Subcutaneous abdominal adipose tissue (tissue), 5 donors: ENCODE data around the gene DNTT.

Experiments used
- H3K27ac ChIP-seq: one replicate; pipeline ENCODE4 v1.7.0; 2013; ENCODE audit warnings: low read depth, mild to moderate bottlenecking, inconsistent platforms, low read length, moderate library complexity
- H3K27me3 ChIP-seq, 5 donors: one replicate each; pipeline ENCODE4 v1.7.0; 2013; ENCODE audit warnings: low read length in 5 of 5, inconsistent platforms in 1 of 5; ENCODE audit not compliant: control insufficient read depth in 5 of 5, insufficient read depth in 4 of 5
- H3K36me3 ChIP-seq, 5 donors: one replicate each; pipeline ENCODE4 v1.7.0; 2013; ENCODE audit warnings: low read length in 5 of 5; ENCODE audit not compliant: control insufficient read depth in 5 of 5, insufficient read depth in 5 of 5
- H3K4me1 ChIP-seq, 5 donors: one replicate each; pipeline ENCODE4 v1.7.0; 2013; ENCODE audit warnings: low read length in 5 of 5, mild to moderate bottlenecking in 3 of 5, moderate library complexity in 1 of 5; ENCODE audit not compliant: control insufficient read depth in 5 of 5, insufficient read depth in 5 of 5
- H3K4me3 ChIP-seq, 5 donors: one replicate each; pipeline ENCODE4 v1.7.0; 2013; ENCODE audit warnings: low read length in 5 of 5, low read depth in 1 of 5
- H3K9ac ChIP-seq, 5 donors: one replicate each; pipeline ENCODE4 v1.7.0; 2013; ENCODE audit warnings: low read length in 5 of 5, mild to moderate bottlenecking in 4 of 5, moderate library complexity in 3 of 5
- H3K9me3 ChIP-seq, 5 donors: one replicate each; pipeline ENCODE4 v1.7.0; 2013; ENCODE audit warnings: low read length in 5 of 5; ENCODE audit not compliant: control insufficient read depth in 5 of 5
- donor health status: healthy.
- donor health status: healthy.
- donor health status: healthy.
- donor health status: healthy.
- donor health status: healthy.

Gene DNTT

DNA sequence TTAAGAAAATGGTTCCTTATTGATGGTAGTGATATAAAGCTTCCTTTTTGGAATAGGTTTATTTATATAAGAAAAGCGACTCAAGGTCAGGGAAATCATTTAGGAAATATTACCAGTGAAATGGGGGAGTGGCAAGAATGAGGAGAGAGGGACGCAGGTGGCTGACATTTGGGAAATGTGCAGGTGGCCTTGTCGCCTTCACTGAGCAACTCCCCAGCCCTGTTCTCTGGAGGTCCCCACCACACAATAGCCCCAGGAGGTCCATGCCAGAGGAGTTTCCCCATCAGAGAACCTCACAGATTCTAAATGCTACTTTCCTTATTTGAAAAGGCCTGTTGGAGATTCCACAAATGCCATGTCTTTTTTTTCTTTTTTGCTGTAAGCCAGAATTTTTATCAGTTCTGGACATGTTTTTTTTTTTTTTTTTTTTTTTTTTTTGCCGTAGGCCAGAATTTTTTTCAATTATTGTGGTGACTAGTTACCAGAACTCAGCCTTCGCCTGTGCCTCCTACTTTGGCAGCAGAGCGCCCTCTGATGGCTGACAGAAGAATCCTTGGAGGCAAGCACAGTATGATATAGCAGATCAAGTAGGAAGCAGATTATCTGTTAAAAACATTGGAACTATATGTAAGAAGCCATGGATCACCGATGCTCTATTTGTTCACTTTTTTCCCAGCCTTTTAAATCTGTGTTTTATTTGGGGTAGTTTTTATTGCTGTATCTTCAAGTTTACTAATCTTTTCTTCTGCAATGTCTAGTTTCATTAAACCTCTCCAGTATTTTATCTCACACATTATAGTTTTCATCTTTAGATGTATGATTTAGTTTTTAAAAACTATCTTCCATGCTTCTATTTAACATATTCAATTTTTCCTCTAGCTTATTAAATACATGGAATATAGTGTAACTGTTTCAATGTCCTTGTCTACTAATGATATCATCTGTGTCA lies 36.0 kb downstream of the DNTT start:
- Histone ChIP-seq H3K27ac (no peak overlapping the region), H3K9ac (no peak overlapping the region), H3K27me3 (peaks cover 0 to 3% (median 0%) of the 10 kb centered on the region in 5 donors), H3K36me3 (no peaks in the 10 kb centered on the region), H3K9me3 (no peaks in the 10 kb centered on the region), H3K4me1 (no peaks in the 10 kb centered on the region), H3K4me3 (no peak overlapping the region)

- Histone ChIP-seq H3K9me3 (peaks cover 0 to 8% (median 7%) of the 10 kb centered on the region in 5 donors), H3K27me3 (peaks cover 0 to 2% (median 0%) of the 10 kb centered on the region in 5 donors), H3K9ac (no peak overlapping the region), H3K4me1 (no peaks in the 10 kb centered on the region), H3K27ac (no peak overlapping the region), H3K4me3 (no peak overlapping the region), H3K36me3 (no peaks in the 10 kb centered on the region)
These were observed 37.3 kb downstream of the DNTT start for GRCh38 chr10:96341219-96342182.

DNA sequence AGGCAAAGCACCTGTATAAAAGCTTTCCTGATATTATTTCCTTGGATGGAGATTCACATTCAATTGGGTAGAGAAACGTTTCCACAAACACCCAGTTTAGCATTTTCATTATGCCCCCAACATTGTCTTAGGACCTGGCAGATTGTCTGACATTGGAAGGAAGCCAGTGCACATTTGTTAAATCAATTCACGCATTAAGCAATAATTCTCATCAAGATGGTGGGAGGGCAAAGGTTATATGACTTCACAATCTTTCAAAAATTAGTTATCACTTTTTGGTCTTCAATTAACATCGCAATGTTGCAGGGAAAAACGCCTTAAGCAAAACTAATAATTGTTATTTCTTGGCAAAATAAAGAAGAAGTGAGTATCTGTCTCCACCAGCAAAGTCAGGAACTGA lies 38.2 kb downstream of the DNTT start:
- Histone ChIP-seq H3K4me1 (no peaks in the 10 kb centered on the region), H3K9me3 (peaks cover 0 to 8% (median 7%) of the 10 kb centered on the region in 5 donors), H3K27me3 (peaks cover 0 to 2% (median 0%) of the 10 kb centered on the region in 5 donors), H3K4me3 (no peak overlapping the region), H3K27ac (no peak overlapping the region), H3K36me3 (no peaks in the 10 kb centered on the region), H3K9ac (no peak overlapping the region)

DNA sequence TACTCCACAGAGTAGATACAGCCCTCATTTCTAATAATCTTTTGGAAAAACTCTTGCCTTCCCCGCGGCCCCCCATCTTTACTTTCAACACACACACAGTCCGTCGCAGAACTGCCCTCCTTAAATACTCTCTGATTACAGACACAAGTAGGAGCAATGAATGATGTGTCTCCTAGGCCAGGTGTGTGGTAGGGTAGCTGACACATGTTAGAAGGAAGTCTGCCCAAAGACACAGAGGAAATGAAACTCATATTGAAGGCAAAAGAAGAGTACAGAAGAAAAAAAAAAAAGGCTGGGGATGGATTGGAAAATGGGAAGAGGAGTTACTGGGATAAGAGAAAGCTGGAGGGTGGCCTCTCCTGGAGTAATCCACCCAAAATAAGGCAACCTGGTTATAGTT lies 39.9 kb downstream of the DNTT start:
- Histone ChIP-seq H3K27ac (no peak overlapping the region), H3K27me3 (peaks cover 0 to 2% (median 0%) of the 10 kb centered on the region in 5 donors), H3K36me3 (no peaks in the 10 kb centered on the region), H3K4me3 (no peak overlapping the region), H3K4me1 (no peaks in the 10 kb centered on the region), H3K9me3 (peaks cover 0 to 8% (median 7%) of the 10 kb centered on the region in 5 donors), H3K9ac (no peak overlapping the region)

- no peak overlapping the region for H3K9ac ChIP-seq
- no peaks in the 10 kb centered on the region for H3K4me1 ChIP-seq
- peaks cover 0 to 8% (median 7%) of the 10 kb centered on the region in 5 donors for H3K9me3 ChIP-seq
- H3K27ac ChIP-seq = no peak overlapping the region
- no peak overlapping the region for H3K4me3 ChIP-seq
- H3K36me3 ChIP-seq = no peaks in the 10 kb centered on the region
- H3K27me3 ChIP-seq = peaks cover 0 to 2% (median 0%) of the 10 kb centered on the region in 5 donors
These were observed 41.0 kb downstream of the DNTT start for GRCh38 chr10:96345222-96345621.

DNA sequence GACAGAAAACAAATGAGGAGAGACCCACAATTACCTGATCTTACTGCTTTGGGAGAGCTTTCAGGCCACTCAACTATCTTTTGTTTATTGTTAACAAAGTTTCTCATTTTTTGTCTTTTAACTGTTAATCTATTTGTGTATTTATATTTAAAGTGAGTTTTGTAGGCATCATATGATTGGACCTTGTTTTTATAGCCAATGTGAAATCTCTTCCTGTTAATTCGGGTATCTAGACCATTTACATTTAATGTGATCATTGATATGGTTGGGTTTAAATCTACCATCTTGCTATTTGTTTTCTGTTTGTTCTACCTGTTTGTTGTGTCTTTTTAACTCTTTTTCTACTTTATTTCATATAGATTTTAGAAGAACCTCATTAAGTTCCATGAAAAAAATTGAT lies 42.1 kb downstream of the DNTT start:
- H3K9me3 ChIP-seq = peaks cover 0 to 8% (median 7%) of the 10 kb centered on the region in 5 donors
- no peaks in the 10 kb centered on the region for H3K4me1 ChIP-seq
- no peak overlapping the region for H3K4me3 ChIP-seq
- H3K36me3 ChIP-seq = no peaks in the 10 kb centered on the region
- H3K27me3 ChIP-seq = peaks cover 0 to 2% (median 0%) of the 10 kb centered on the region in 5 donors
- H3K9ac ChIP-seq = no peak overlapping the region
- no peak overlapping the region for H3K27ac ChIP-seq

- Histone ChIP-seq H3K9ac (no peak overlapping the region), H3K27ac (no peak overlapping the region), H3K4me1 (no peaks in the 10 kb centered on the region), H3K9me3 (no peaks in the 10 kb centered on the region), H3K27me3 (peaks cover 2 to 7% (median 3%) of the 10 kb centered on the region in 5 donors), H3K4me3 (no peak overlapping the region), H3K36me3 (no peaks in the 10 kb centered on the region)
These were observed 47.8 kb downstream of the DNTT start for GRCh38 chr10:96352027-96352426.

DNA sequence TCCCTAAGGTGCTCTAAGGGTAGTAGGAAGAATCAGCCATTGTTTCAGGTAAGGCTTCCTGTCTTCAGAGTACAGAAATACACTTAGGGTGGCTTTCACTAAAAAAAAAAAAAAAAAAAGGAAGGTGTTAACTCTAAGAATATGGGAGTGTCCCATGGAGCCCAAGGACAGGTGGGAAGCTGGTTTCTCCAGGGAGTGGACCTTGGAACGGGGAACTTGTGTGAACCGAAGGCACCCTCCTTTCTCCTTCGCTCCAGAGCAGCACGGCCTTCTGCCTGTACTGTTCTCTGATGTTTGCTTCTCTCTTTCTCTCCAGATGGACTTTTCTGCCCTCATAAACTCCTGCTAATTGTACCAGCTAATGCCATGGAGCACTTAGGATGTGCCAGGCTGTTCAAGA lies 48.3 kb downstream of the DNTT start:
- Histone ChIP-seq H3K27ac (no peak overlapping the region), H3K36me3 (no peaks in the 10 kb centered on the region), H3K4me3 (no peak overlapping the region), H3K9me3 (no peaks in the 10 kb centered on the region), H3K4me1 (no peaks in the 10 kb centered on the region), H3K9ac (no peak overlapping the region), H3K27me3 (peaks cover 2 to 10% (median 6%) of the 10 kb centered on the region in 5 donors)

DNA sequence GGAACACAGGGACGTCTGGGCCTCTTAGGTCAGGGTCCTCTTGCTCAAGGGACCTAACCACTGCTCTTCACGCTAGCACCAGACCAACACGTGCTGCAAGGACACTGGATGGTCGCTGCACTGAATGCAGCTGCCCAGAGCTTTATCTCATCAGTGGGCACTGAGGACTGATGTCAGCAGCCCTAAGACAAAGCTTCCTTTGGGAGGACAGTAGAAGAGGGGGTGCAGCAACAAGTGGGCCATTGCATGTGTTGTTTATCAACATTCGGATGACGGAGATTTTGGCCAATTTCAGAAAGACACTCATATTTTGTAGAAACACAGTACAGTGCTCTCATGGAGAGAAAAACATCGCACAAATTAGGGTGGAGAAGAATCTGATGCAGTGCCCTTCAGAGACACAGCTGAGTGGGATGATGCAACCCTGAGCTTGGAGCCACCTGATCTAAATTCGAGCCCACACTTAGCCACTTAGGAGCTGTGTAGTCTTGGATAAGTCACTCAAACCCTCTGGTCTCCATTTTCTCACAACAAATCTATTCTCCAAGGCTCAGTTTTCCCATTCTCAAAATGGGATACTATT lies 52.9 kb downstream of the DNTT start:
- Histone ChIP-seq H3K9ac (no peak overlapping the region), H3K36me3 (no peaks in the 10 kb centered on the region), H3K4me3 (no peak overlapping the region), H3K27me3 (peaks cover 7 to 10% (median 8%) of the 10 kb centered on the region in 5 donors), H3K9me3 (no peaks in the 10 kb centered on the region), H3K4me1 (no peaks in the 10 kb centered on the region), H3K27ac (no peak overlapping the region)
